AG04450 (cell line): ENCODE measurements around the gene CHCHD1. TPM values are rescaled to one million over a fixed set of nuclear protein-coding genes. Genes with fewer than 3 reads are reported as not detected.

Experiments
- CTCF ChIA-PET: fragments of 300-600, 350-600 bp; formaldehyde crosslinking; extraction: SDS; loops from one replicate; lab custom pipeline; 2022; ENCODE audit warnings: antibody characterized with exemption, inconsistent platforms; lab: Charles Lee
- POLR2A ChIA-PET: fragments of 350-600 bp; formaldehyde crosslinking; extraction: SDS; loops from one replicate; lab custom pipeline; 2021; ENCODE audit warnings: antibody characterized with exemption, inconsistent platforms; lab: Yijun Ruan, JAX
- DNase-seq: peaks from one replicate; pipeline ENCODE4 v3.0.0-alpha.2; 2011; ENCODE audit warnings: low read depth, low spot score
- H3K27ac ChIP-seq: one replicate; pipeline ENCODE4 v1.5.1; 2012; ENCODE audit warnings: low read depth, low read length, control low read depth
- H3K27me3 ChIP-seq: one replicate; pipeline ENCODE4 v1.6.0; 2012; ENCODE audit warnings: low read length; ENCODE audit not compliant: control insufficient read depth, insufficient read depth
- H3K4me3 ChIP-seq: 2 replicates; pipeline ENCODE4 v1.5.1; 2011; ENCODE audit warnings: mild to moderate bottlenecking, low read depth, low read length, control low read depth
- H3K9me3 ChIP-seq: 2 replicates; pipeline ENCODE4 v1.5.1; 2012; ENCODE audit warnings: low read length; ENCODE audit not compliant: control insufficient read depth, insufficient read depth
- polyA plus RNA-seq: library from polyadenylated mRNA; depleted of rRNA; stranded (reverse); fragments of >200 nt; gene quantifications from 2 replicates; pipeline ENCODE4 v1.2.3, GENCODE V29; 2011
- TF ChIP-seq, protein P1 (sequence below): IDR thresholded peaks from 2 replicates; pipeline ENCODE4 v1.5.1; 2011; ENCODE audit warnings: low read depth, low read length, control low read depth, inconsistent platforms

The CHCHD1 gene
- polyA plus RNA-seq, 1 experiment, result 45.4 TPM

DNA sequence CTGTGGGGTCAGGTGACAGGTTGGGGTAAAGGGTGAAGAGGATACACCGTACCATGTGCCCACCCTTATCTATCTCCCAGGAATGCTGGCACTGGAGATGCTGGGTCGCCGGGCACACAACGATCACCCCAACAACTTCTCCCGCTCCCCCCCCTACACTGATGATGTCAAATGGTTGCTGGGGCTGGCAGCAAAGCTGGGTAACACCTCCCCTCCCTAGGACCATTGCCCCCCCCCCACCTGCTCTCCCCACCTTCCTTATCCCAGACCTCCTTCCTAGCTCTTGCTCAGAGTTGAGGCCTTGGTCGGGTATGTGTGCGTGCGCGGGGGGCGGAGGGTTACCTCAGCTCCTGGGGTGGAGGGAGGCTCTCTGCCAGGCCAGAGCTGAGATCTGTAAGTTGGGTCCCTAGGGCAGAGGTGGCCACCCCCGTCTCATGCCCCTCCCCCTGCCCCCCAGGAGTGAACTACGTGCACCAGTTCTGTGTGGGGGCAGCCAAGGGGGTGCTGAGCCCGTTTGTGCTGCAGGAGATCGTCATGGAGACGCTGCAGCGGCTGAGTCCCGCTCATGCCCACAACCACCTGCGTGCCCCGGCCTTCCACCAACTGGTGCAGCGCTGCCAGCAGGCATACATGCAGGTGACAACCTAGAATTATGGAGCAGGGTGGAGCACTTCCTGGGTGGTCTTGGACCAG, 18.9 kb downstream of the CHCHD1 start:
- TF ChIP-seq, protein P1, sequence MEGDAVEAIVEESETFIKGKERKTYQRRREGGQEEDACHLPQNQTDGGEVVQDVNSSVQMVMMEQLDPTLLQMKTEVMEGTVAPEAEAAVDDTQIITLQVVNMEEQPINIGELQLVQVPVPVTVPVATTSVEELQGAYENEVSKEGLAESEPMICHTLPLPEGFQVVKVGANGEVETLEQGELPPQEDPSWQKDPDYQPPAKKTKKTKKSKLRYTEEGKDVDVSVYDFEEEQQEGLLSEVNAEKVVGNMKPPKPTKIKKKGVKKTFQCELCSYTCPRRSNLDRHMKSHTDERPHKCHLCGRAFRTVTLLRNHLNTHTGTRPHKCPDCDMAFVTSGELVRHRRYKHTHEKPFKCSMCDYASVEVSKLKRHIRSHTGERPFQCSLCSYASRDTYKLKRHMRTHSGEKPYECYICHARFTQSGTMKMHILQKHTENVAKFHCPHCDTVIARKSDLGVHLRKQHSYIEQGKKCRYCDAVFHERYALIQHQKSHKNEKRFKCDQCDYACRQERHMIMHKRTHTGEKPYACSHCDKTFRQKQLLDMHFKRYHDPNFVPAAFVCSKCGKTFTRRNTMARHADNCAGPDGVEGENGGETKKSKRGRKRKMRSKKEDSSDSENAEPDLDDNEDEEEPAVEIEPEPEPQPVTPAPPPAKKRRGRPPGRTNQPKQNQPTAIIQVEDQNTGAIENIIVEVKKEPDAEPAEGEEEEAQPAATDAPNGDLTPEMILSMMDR, result no peak
- POLR2A ChIA-PET, result no interaction called here
- Histone ChIP-seq H3K4me3 (no peak overlapping the region), H3K27me3 (no peaks in the 10 kb centered on the region), H3K9me3 (no peaks in the 10 kb centered on the region; the same call in 1 of the 2 replicates), H3K27ac (no peak overlapping the region)
- no peak for DNase-seq
- CTCF ChIA-PET, result no interaction called here

DNA sequence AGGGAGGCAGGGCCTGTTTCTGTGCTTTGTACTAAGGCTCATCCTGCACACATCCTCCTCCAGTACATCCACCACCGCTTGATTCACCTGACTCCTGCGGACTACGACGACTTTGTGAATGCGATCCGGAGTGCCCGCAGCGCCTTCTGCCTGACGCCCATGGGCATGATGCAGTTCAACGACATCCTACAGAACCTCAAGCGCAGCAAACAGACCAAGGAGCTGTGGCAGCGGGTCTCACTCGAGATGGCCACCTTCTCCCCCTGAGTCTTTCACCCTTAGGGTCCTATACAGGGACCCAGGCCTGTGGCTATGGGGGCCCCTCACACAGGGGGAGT, 19.4 kb downstream of the CHCHD1 start:
- TF ChIP-seq, protein P1, result no peak
- ChIA-PET CTCF (no interaction called here), POLR2A (no interaction called here)
- Histone ChIP-seq H3K27me3 (no peaks in the 10 kb centered on the region), H3K4me3 (no peak overlapping the region), H3K9me3 (no peaks in the 10 kb centered on the region; the same call in 1 of the 2 replicates), H3K27ac (no peak overlapping the region)
- DNase-seq, result no peak

DNA sequence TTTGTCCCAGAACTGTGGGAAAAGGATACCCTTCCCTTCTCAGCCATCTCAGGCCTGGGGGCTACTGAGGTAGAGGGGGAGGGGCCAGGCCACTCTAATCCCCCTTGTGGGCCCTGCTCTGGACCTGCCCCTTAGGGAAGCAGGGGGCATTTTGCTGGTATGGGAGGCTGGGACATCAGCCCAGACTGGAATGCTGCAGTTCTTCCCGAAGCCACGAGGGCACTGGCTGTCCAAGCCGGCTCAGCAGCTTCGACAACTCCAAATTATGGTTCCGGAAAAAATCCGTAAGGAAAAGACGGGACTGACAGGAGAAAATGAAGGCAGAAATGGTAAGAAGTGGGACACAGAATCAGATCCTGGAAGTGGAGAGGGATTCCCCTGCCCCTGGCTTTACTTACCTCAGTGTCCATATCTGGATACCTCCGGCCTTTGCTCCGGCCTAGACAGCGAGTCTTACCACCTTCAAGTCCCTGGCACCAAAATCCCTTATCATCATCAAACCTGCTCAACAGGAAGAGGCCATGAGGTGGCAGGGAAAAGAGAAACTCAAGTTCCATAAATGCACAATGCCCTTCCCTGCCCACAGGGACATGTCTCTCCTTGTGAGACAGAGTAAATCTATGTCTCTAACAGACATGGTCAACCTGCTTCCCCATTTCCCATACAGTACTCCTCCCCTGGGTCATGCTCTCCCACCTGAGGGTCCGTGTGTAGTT, 20.6 kb downstream of the CHCHD1 start:
- TF ChIP-seq, protein P1, result no peak
- H3K9me3 ChIP-seq, result no peaks in the 10 kb centered on the region; the same call in 1 of the 2 replicates
- no peaks in the 10 kb centered on the region for H3K27me3 ChIP-seq
- POLR2A ChIA-PET, result interaction anchor here (0.6 kb wide), 1 partner anchor 177 kb away, joined by 3 read pairs; no protein-coding TSS in a partner anchor
- DNase-seq, result no peak
- H3K4me3 ChIP-seq, result no peak overlapping the region
- CTCF ChIA-PET, result no interaction called here
- H3K27ac ChIP-seq, result no peak overlapping the region

DNA sequence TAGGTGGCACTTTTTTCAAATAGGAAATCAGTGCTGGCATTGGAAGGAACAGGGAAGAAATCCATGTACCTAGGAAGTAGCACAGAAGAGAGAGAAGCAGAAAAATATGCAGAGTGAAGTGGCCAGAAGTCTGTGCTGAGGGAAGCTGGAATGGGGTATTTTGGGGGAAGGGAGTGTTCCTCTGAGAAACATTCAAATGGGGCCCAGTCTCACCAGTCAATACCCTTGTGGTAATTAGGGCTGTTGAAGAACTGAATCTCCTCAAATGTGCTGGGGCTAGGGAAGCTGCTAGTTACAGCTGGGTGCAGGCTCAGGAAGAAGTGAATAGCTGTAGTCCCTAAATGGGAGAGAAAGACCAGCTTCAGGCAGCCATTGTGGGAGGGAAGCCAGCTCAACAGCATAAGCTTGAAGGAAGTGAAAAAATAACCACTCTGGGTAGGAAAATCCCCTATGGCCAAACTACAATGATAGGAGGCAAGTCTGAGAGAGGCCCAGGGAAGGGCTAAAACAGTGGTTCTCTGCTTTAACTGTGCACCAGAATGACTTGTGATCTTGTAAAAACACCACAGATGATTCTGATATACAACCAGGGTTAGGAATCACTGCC, 21.9 kb downstream of the CHCHD1 start:
- POLR2A ChIA-PET, result interaction anchor here (0.7 kb wide), 1 partner anchor 47 kb away, joined by 4 read pairs; no protein-coding TSS in a partner anchor
- Histone ChIP-seq H3K27me3 (no peaks in the 10 kb centered on the region), H3K4me3 (no peak overlapping the region), H3K9me3 (no peaks in the 10 kb centered on the region; the same call in 1 of the 2 replicates), H3K27ac (peak overlapping the region; percentile 31)
- TF ChIP-seq, protein P1, result no peak
- CTCF ChIA-PET, result interaction anchor here (0.6 kb wide), 1 partner anchor 135 kb away, joined by 4 read pairs; no protein-coding TSS in a partner anchor
- DNase-seq, result no peak
